Esophagus muscularis mucosa (tissue), 3 donors: ENCODE results near the gene PCDHB14.
A peak's percentile ranks its signal among the peaks of the same experiment; 100 is the strongest.

Experiments
- POLR2AphosphoS5 ChIP-seq, 2 donors: sonication (generic); formaldehyde crosslinking; IDR thresholded peaks; one replicate each; pipeline ENCODE4 v1.6.1; 2017; ENCODE audit warnings: antibody characterized with exemption in 2 of 2
- TF ChIP-seq, protein P1 (sequence below), 3 experiments: fragments of 200-600 bp in 2 of 3; fragments of 450-650 bp in 1 of 3; sonication (generic) in 2 of 3; IDR thresholded peaks; one replicate each; pipeline ENCODE4 v1.5.1; 2017 to 2019; ENCODE audit warnings: antibody characterized with exemption in 3 of 3, mild to moderate bottlenecking in 2 of 3, moderate library complexity in 1 of 3

DNA sequence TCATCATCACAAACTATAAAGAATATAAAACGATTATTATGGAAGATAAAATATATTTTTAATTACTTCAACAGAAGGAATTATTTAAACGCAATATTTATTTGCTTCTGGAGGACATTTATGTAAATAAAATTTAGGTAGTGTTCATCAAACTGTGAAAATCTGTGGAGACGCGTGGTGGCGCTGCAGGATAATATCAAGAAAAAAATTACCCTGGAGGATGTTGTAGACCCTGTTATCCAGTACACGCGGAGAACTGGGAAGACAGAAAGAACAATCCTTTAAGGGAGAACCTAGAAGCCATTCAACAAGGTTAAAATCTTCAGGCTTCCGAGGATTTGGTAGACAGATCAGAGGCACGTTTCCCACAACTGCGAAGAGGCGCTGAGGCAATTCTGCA is 14.7 kb upstream of the PCDHB14 start, which contains the start of gene PCDHB12:
- no peak for TF ChIP-seq POLR2AphosphoS5 (IDR thresholded peaks at IDR 0.05)
- TF ChIP-seq, protein P1, sequence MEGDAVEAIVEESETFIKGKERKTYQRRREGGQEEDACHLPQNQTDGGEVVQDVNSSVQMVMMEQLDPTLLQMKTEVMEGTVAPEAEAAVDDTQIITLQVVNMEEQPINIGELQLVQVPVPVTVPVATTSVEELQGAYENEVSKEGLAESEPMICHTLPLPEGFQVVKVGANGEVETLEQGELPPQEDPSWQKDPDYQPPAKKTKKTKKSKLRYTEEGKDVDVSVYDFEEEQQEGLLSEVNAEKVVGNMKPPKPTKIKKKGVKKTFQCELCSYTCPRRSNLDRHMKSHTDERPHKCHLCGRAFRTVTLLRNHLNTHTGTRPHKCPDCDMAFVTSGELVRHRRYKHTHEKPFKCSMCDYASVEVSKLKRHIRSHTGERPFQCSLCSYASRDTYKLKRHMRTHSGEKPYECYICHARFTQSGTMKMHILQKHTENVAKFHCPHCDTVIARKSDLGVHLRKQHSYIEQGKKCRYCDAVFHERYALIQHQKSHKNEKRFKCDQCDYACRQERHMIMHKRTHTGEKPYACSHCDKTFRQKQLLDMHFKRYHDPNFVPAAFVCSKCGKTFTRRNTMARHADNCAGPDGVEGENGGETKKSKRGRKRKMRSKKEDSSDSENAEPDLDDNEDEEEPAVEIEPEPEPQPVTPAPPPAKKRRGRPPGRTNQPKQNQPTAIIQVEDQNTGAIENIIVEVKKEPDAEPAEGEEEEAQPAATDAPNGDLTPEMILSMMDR (IDR thresholded peaks at IDR 0.05), result peak; percentile 6 to 24 (median 17)
